Osteoblast (primary cell): Measurements from ENCODE around the gene PIGL. TPM values are rescaled to one million over a fixed set of nuclear protein-coding genes. Genes with fewer than 3 reads are reported as not detected.

Source experiments
- DNase-seq: peaks from one replicate; pipeline ENCODE4 v3.0.0; 2011; ENCODE audit warnings: low spot score, mixed read lengths; ENCODE audit not compliant: insufficient read length; ENCODE audit errors: missing footprints
- H2AFZ ChIP-seq: 2 replicates; pipeline ENCODE4 v1.6.0; 2011; ENCODE audit warnings: mild to moderate bottlenecking, low read length
- H3K27ac ChIP-seq: 2 replicates; pipeline ENCODE4 v1.5.1; 2011; ENCODE audit warnings: mild to moderate bottlenecking, low read depth, low read length, moderate library complexity
- H3K27me3 ChIP-seq: 2 replicates; pipeline ENCODE4 v1.6.0; 2012; ENCODE audit warnings: mild to moderate bottlenecking, control low read depth, inconsistent platforms, low read length, moderate library complexity; ENCODE audit not compliant: insufficient read depth
- H3K36me3 ChIP-seq: 2 replicates; pipeline ENCODE4 v1.5.1; 2011; ENCODE audit warnings: mild to moderate bottlenecking, low read length, control low read depth, moderate library complexity; ENCODE audit not compliant: insufficient read depth
- H3K4me1 ChIP-seq: 2 replicates; pipeline ENCODE4 v1.5.1; 2011; ENCODE audit warnings: mild to moderate bottlenecking, low read length, control low read depth, moderate library complexity; ENCODE audit not compliant: insufficient read depth
- H3K4me2 ChIP-seq: 2 replicates; pipeline ENCODE4 v1.6.0; 2011; ENCODE audit warnings: mild to moderate bottlenecking, low read length; ENCODE audit not compliant: insufficient read depth
- H3K4me3 ChIP-seq: fragments of 200-600 bp; sonication (generic); 3 replicates; pipeline ENCODE4 v1.5.1; 2012; ENCODE audit warnings: mild to moderate bottlenecking, low read length, inconsistent platforms; ENCODE audit not compliant: insufficient read depth
- H3K79me2 ChIP-seq: 2 replicates; pipeline ENCODE4 v1.6.0; 2012; ENCODE audit warnings: mild to moderate bottlenecking, low read length, control low read depth, inconsistent platforms; ENCODE audit not compliant: insufficient read depth
- H3K9me3 ChIP-seq: 2 replicates; pipeline ENCODE4 v1.5.1; 2011; ENCODE audit warnings: low read depth, low read length, control low read depth
- H4K20me1 ChIP-seq: 2 replicates; pipeline ENCODE4 v1.6.0; 2012; ENCODE audit warnings: mild to moderate bottlenecking, low read length, control low read depth; ENCODE audit not compliant: insufficient read depth
- CTCF ChIP-seq: IDR thresholded peaks from 2 replicates; pipeline ENCODE4 v1.5.1; 2011; ENCODE audit warnings: mild to moderate bottlenecking, low read depth, low read length, moderate library complexity; ENCODE audit errors: extremely low read depth
- total RNA-seq: library from RNA; depleted of rRNA; stranded (reverse); fragments of >200 nt; gene quantifications from 2 replicates; pipeline ENCODE4 v1.2.3, GENCODE V29; 2012

PIGL gene
- total RNA-seq, 1 donor = 23.5 TPM

- no peak overlapping the region for H3K27ac ChIP-seq
- DNase-seq = peak; percentile 92
Measured at GRCh38 chr17:16269658-16270057, 52.6 kb downstream of the PIGL start.

GRCh38 chr17:16272111-16272840 lies 55.3 kb downstream of the PIGL start:
- H3K36me3 ChIP-seq = no peaks in the 10 kb centered on the region
- H3K4me1 ChIP-seq = peaks cover 22% of the 10 kb centered on the region
- no peak for TF ChIP-seq CTCF
- no peak overlapping the region for H2AFZ ChIP-seq
- DNase-seq = no peak
- H3K79me2 ChIP-seq = no peaks in the 10 kb centered on the region
- H3K9me3 ChIP-seq = no peaks in the 10 kb centered on the region
- H3K27ac ChIP-seq = no peak overlapping the region
- no peaks in the 10 kb centered on the region for H3K27me3 ChIP-seq
- no peak overlapping the region for H3K4me2 ChIP-seq
- no peak overlapping the region for H3K4me3 ChIP-seq
- no peaks in the 10 kb centered on the region for H4K20me1 ChIP-seq

More at GRCh38 chr17:16269658-16270057, 52.6 kb downstream of the PIGL start:
- no peak overlapping the region for H2AFZ ChIP-seq
- H3K4me1 ChIP-seq = peaks cover 22% of the 10 kb centered on the region
- no peak for TF ChIP-seq CTCF
- H4K20me1 ChIP-seq = no peaks in the 10 kb centered on the region
- H3K27me3 ChIP-seq = no peaks in the 10 kb centered on the region
- H3K36me3 ChIP-seq = no peaks in the 10 kb centered on the region
- no peak overlapping the region for H3K4me2 ChIP-seq
- H3K9me3 ChIP-seq = no peaks in the 10 kb centered on the region
- no peak overlapping the region for H3K4me3 ChIP-seq
- no peaks in the 10 kb centered on the region for H3K79me2 ChIP-seq

DNA sequence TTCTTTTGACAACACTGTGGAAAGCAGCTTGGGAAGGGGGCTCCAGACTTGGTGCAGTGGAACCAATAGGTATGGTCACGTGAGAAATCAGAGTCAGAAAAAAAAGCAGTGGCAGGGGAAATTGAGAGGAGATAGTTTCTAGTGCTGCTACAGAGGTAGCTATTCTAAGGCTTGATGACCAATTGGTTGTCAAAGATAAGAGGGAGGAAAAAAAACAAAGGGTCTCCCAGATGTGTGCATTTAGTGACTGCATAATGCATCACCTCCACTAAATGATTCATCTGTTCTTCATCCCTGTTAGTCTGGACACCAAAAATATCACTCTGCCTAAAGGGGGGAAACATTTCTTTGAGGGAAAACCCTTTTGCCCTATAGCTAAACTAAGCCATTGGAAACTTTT lies 56.5 kb downstream of the PIGL start:
- Histone ChIP-seq H3K4me1 (peaks cover 22% of the 10 kb centered on the region), H3K9me3 (no peaks in the 10 kb centered on the region), H3K36me3 (no peaks in the 10 kb centered on the region), H3K27ac (peak overlapping the region; percentile 50), H3K79me2 (no peaks in the 10 kb centered on the region), H3K4me3 (no peak overlapping the region), H3K27me3 (no peaks in the 10 kb centered on the region), H2AFZ (no peak overlapping the region), H3K4me2 (no peak overlapping the region), H4K20me1 (no peaks in the 10 kb centered on the region)
- no peak for TF ChIP-seq CTCF
- DNase-seq = no peak

GRCh38 chr17:16273929-16274339 lies 56.9 kb downstream of the PIGL start:
- H3K9me3 ChIP-seq = no peaks in the 10 kb centered on the region
- DNase-seq = no peak
- peaks cover 22% of the 10 kb centered on the region for H3K4me1 ChIP-seq
- H3K27ac ChIP-seq = peak overlapping the region; percentile 50
- H4K20me1 ChIP-seq = no peaks in the 10 kb centered on the region
- H2AFZ ChIP-seq = no peak overlapping the region
- H3K4me2 ChIP-seq = no peak overlapping the region
- no peaks in the 10 kb centered on the region for H3K36me3 ChIP-seq
- no peaks in the 10 kb centered on the region for H3K27me3 ChIP-seq
- no peak overlapping the region for H3K4me3 ChIP-seq
- no peak for TF ChIP-seq CTCF
- no peaks in the 10 kb centered on the region for H3K79me2 ChIP-seq
